HG03432 (cell line): Measurements from ENCODE around the gene MYLK4.
"Not testable (repeated sequence)": the region's sequence is repeated elsewhere in the genome, so short reads cannot be mapped to it uniquely, and the experiment has no call there.

Source experiments
- ATAC-seq: cut with Tn5 transposase; IDR thresholded peaks from one replicate; pipeline ENCODE4 v1.9.1; 2021; ENCODE audit warnings: mild to moderate bottlenecking, moderate library complexity; ENCODE audit not compliant: unreplicated experiment

Gene MYLK4

DNA sequence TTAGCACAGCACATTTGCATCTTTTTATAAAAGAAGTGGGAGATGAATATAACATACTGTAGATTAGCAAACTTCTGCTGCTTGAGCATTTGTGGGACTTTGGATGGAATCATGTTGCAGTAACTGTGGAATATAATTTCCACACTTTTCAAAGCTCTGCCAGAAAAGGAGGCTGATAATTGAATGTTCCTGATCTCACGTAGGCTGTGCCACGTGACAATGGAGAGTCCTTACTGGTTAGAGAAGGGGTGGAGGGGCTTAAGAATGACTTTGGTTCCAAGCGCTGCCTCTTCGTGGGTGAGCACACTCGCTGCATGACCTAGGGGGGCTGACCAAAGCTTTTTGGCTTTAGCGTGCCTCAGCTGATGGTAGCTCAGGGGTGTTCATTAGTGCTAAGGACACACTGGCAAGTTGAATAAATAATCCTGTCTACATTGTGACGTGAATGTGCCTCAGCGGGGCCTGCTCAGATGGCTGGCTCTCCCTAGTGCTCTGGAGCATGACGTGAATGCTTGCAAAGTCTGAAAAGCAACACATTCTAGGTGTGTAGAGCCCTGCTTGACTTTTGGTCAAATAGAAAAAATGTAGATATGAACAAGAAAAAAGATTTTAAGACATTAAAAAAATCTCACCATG, 29.5 kb upstream of the MYLK4 start:
- no peak for ATAC-seq

DNA sequence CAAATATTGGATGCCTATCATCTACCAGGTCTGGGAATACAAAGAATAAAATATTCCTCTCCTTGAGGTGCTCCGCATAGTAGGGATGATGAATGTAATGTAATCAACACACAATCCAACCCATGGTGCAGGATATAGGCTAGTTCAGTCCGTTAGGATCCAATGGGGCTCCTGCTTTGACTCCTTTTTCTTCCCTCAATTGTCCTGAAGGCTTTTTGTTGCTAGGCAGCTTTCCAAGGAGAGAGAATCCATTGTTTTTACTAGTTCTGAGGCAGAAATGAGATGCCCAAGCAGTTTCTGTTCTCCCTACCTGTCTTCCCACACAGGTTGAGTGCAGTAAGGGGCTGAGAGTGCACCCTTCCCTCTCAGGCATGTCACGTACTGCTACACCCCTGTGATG, 26.5 kb upstream of the MYLK4 start:
- no peak for ATAC-seq

DNA sequence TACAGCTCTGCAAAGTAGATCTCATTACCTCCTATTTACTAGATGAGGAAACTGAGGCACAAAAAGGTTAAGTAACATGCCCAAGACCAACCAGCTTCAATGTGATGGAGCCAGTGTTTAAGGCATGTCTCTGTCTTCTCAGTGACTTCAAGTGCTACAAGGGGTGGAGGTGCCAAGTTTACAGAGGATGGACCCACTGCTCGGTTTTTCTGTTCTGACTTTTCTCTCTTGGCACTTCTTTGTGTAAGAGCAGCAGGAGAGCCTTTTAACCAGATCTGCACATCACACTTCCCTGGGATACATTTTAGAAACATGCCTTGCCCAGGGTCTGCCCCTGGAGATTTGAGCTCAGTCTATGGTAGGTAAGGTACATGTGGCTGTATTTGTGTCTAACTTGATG, 24.3 kb upstream of the MYLK4 start:
- no peak for ATAC-seq

DNA sequence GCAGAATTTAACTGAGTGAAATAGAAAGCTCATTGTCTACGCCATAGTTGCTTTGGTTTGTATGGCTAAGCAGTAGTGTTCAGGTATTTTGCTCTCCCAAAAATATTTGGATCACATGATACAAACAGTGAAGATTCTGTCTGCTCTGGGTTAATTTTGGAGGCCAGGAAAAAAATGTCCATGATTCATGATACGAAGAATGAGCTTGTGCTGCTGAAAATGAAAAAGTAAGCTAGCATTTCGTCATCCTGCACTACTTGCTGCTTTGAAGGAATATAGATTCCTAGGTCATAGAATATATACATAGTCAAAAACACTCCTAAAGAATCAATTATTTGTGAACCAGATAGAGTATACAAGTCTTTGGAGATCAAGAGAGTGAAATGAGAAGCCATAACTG, 22.7 kb upstream of the MYLK4 start:
- ATAC-seq, result no peak

DNA sequence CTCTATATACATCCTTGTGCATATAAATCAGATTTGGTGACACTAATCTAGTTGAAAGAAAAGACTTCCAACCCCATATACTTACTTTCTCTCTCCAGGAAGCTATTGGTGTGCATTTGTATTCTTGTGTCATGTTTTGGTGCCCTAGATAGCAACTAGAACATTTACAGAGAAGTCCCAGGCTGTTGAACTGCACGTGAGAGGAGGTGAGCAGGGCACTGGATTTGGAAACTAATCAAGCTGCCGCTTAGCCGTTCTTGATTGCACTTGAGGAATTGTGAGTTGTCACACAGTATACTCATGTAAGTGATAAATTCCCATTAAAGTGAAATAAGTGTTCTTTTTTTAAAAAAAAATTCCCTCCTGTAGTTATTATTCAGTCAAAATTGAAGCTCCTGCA, 22.1 kb upstream of the MYLK4 start:
- ATAC-seq, result no peak

DNA sequence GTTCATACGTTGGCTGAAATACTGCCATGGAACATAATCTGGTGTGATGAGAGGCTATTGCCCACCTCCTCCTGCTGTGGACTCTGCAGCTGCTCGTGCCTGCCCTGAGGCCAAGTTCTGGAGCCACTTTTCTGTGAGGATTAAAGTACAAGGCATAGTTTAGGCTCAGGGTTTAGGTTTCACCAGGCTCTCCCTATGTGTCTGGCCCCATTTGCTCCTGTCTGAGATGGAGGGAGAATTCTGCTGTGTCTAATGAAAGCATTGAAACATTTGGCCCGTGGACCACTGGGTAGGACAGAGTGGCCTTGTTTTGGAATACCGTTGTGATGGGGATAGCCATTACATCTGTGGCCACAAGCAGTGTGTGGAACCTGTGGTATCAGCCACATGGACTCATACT, 20.4 kb upstream of the MYLK4 start:
- no peak for ATAC-seq

DNA sequence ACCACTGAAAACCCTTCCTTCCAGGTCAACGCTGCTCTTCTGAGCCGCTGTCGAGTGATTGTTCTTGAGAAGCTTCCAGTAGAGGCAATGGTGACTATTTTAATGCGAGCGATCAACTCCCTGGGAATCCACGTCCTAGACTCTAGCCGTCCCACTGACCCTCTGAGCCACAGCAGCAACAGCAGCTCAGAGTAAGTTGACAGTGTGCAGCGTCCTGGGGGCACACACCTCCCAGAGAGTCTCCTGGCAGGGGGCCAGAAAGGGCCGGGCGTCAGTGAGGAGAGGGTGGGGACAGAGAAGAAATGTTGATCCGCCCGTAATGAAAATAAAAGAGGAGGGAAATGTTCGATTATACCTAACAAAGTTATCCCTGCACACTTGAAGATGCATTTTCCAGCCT, 19.4 kb upstream of the MYLK4 start:
- no peak for ATAC-seq

DNA sequence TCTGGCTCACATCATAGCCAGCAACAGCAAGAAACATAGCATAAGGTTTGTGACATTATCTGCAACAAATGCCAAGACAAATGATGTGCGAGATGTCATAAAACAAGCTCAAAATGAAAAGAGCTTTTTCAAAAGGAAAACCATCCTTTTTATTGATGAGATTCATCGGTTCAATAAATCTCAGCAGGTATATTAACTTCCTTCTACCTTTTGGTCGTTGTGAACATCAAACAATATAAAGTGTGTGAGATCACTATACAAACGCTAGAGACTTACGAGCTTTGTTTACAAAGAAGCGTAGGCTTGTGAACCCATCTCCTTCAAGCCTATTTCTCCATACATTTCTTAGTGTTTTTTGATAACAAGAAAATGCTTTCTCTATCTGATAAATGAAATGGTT, 18.0 kb upstream of the MYLK4 start:
- no peak for ATAC-seq

DNA sequence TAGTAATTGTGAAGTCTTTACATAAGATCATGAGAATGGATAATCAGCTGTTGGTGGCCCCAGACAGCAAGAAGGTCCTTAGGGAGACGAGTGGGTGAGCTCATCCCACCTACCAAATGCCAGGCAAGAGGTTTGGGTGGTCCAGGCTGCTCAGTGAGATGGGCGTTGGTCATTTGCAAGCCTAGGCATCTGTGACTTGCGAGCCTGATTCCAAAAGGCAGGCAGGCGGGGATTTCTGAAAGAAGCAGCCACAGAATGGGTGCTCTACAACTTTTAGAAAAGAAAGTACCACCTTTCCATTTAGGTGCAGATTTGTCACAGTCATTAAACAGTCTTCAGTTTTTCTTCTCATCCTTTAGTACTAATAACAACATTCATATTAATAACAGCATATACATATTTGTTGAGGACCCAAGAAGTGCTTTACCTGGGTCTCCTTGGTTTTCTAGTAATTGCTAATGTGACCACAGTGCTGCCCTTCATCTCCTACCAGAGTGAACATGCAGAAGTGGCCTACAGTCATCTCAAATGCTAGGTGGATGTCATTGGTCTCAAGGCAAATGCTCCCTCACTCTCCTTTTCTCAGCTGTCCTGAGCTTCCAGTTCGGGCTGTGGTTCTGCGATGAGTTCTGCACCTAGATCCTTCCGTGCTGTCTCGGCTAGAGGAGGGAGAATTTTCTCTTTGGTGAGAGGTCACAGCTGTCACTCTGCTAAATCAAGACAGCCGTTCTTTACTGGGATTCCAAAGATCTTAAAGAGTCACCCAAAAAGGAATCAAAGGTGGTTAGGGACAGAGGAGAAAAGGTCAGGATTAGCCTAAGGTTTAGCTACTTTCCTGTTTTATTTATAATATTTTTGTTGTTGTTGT, 17.2 kb upstream of the MYLK4 start:
- ATAC-seq, result no peak

DNA sequence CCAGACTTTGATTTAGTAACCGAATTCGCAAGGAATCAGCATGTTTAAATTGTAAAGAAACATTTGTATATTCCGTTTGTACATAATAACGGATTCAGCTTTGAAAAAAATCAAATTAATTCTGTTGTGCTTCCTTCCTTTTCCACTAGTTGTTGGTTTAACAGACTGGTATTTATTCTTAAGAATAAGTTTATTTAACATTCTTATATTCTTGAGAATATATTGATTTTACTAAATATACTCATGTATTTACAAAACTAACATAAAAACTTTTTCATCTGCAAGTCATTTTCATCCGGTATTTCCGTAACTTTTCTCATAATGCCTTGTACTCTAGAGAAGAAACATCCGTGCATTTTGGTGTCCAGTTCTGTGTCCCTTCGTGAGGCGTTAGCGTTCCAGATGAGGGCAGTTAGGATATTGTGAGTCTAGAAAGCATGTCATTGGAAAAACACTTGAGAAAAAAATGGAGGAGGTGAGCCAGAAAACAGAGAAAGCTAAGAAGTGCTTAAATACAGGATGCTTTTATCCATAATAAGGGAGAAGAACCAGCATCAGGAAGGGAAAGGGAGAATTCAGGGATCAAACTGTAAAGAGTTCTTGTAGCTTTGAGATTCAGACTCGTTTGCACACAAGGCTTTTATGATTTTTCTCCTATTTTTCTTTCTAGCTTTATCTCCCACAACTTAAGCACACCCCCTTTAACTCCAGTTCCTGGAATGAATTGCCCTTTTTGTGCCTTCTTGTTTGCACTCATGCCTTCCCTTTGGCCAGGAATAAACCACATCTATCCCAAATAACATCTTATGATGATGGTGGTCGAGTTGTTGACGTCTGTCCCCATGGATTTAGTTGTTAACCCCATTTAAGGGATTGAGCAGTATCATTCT, 16.3 kb upstream of the MYLK4 start:
- no peak for ATAC-seq

DNA sequence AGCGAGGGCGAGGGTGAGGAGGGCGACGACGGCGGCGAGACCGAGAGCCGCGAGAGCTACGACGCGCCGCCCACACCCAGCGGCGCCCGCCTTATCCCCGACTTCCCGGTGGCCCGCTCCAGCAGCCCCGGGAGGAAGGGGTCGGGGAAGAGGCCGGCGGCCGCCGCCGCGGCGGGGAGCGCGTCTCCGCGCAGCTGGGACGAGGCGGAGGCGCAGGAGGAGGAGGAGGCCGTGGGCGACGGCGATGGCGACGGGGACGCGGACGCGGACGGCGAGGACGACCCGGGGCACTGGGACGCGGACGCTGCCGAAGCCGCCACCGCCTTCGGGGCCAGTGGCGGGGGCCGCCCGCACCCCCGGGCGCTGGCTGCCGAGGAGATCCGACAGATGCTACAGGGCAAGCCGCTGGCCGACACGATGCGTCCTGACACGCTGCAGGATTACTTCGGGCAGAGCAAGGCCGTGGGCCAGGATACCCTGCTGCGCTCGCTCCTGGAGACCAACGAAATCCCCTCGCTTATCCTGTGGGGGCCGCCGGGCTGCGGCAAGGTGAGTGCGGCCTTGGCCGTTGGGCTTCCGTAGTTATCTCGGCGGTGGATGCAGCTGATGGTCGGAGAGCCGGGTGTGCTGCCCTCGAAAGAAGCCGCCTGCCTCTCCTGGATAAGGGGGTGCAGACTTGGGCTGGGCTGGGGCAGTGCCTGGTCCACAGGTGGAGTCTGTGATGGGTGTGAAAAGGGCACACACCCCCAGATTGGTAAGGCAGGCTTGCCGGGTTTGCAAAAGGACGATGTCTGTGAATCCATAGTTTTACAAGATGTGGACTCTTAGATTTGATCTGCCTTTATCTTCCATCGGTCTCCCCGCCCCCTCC, 15.4 kb upstream of the MYLK4 start:
- peak; percentile 8 for ATAC-seq

DNA sequence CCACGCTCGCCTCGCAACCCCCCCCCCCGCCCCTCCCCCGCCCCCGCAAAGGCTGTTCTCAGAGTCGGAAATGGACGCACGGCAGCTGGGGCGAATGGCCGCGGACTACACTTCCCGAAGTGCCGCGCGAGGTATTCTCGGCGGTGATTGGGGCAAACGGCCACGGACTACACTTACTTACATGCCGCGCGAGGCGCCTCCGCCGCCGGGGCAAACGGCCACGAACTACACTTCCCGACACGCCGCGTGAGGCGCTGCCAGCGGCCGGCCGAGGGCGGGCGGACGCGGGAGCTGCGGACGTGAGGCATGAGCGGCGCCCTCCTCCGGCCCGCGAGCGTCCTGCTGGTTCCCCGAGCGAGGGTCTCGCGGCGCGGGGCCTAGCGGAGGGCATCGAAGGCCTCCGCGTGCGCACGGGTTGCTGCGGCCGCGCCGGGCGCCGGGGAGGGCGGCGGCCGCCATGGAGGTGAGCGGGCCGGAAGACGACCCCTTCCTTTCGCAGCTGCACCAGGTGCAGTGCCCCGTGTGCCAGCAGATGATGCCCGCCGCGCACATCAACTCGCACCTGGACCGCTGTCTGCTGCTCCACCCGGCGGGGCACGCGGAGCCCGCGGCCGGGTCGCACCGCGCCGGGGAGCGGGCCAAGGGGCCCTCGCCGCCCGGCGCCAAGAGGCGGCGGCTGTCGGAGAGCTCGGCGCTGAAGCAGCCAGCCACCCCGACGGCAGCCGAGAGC, 14.6 kb upstream of the MYLK4 start, which contains the start of gene WRNIP1:
TSS of gene WRNIP1 (plus strand) at position 228 of the 730 bp plus-strand sequence. CDS start at position 458, 230 bp downstream.
- ATAC-seq, result peak; percentile 87

DNA sequence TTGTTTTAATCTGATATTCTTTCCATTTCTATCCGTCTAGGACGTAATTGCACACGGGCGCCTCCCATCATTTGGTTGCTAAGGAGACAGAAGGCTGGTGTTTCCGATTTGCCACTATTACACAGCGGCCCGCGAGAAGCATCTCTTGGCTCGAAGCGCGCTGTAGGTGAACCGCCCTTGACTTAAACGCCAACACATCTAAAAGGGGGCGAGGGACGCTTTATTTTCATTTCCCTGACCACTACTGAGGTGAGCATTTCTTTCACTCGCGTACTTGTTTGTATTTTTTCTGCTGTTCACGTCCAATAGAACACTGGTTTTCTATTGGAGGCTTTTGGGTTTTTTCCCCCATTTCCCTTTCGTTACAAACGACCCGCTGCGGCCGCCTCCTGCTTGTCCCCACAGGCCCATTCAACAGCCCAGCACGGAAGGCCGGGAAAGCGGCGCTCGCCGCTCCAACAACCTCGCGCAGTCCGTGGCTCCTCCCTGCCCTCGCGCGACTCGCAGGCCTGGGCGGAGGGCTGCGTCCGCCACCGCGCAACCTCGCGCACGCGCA, 14.0 kb upstream of the MYLK4 start:
- peak; percentile 67 for ATAC-seq

DNA sequence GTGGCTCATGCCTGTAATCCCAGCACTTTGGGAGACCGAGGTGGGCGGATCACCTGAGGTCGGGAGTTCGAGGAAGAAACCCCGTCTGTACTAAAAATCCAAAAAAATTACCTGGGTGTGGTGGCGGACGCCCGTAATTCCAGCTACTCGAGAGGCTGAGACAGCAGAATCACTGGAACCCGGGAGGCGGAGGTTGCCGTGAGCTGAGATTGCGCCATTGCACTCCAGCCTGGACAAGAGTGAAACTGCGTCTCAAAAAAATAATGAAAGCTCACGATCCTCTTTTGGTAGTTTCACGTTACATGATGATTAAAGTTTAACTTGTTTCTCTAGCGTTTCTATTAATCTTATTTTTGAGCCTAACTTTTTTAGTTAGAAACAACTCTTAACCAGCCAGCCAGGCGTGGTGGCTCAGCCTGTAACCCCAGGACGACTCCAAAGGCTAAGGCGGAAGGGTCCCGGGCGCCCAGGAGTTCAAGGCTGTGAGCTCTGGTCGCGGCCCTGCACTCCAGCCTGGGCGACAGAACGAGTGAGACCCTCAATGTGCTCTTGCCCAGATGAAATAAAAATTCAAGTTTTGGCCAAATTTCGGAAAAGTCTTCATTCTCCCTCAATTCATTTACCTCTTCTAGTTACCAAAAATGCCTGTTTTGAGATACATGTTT, 13.3 kb upstream of the MYLK4 start:
- no peak for ATAC-seq

DNA sequence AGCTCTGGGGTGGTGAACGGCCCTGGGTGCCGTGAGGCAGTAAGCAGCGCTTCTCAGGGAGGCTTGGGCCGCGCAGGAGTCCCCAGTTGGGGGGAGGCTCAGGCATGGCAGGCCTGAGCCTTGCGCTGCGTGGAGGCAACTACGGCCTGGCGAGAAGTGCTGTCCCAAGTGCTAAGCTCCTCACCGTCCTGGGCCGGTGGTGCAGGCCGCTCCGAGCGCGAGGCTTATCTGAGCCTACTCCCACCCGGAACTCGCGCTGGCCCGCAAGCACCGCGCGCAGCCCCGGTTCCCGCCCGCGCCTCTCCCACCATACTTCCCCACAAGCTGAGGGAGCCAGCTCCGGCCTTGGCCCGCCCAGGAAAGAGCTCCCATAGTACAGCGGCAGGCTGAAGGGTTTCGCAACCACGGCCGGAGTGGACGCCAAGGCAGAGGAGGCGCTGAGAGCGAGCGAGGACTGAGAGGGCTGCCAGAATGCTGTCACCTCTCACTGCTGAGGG, 12.7 kb upstream of the MYLK4 start:
- no peak for ATAC-seq

DNA sequence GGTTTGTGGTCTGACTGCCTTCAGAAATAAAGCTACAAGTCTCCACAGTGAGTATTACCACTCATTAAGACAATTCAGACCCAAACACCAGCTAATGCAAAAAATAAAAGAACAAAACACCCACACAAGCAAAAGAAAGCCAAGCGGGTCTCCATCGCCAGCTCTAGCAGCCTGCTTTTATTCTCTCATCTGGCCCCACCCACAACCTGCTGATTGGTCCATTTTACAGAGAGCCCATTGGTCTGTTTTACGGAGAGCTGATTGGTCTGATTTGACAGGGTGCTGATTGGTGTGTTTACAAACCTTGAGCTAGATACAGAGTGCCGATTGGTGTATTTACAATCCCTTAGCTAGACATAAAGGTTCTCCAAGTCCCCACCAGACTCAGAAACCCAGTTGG, 12.1 kb upstream of the MYLK4 start:
- ATAC-seq, result not testable (repeated sequence)

DNA sequence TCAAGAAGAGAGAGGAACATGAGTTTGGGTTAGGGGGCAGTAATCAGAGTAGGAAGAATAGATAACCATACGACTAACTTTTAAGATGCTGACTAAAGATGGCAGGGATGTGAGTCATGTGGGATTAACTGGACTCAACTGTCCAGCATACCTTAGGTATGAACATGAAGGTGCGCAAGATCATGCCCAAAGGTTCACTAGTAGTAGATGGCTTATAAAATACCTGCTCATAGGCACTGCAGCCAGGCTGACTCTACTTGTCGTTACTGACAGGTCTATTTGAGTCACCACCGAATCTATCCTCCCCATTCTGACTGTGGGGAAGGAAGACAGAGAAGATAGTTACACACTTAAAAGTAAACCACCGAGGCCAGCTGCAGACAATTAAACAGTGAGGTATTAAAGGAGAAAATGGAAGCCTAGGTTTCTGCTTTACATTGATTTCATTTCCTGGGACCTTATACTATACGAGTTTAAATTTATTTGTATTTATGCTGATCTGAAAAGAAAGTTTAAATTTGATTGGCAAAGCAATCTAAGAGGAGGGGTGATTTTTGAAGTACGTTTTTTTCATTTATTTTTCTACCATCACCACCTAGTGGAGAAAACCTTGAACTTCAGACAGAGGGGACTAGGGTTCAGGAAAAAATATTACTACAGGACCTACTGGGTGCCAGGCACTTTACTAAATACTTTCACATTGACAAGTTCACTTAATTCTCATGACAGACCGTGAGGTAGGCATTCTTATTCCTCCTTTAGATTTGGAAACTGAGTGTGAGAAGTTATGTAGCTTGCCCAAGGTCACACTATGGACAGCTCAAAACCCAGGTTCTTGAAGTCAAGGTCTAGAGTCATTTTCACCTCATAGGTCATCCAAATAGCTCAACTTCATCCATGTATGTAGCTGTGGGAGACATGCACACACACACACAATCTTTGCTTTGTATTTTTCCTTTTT, 10.4 kb upstream of the MYLK4 start:
- ATAC-seq, result no peak

DNA sequence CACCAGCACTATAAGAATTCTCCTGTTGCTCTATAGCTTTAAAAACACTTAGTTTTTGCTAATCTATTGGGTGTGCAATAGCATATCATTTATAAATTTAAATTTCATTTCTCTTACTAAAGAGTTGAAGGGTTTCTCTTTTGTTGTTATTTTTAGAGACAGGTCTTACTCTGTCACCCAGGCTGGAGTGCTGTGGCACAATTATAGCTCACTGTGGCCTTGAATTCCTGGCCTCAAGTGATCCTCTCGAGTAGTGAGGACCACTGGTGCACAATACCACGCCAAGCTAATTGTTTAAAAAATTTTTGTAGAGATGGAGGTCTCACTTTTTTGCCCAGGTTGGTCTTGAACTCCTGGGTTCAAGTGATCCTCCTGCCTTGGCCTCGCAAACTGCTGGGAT, 8.3 kb upstream of the MYLK4 start:
- ATAC-seq, result no peak
